GM19455 (cell line): ENCODE data around the gene HSD11B1L.

Experiments used
- ATAC-seq: cut with Tn5 transposase; IDR thresholded peaks from one replicate; pipeline ENCODE4 v1.9.1; 2021; ENCODE audit not compliant: unreplicated experiment

The HSD11B1L gene

GRCh38 chr19:5680437-5681368 is at the start of gene HSD11B1L, which contains the start of gene MICOS13:
HSD11B1L (plus strand) TSS chr19:5681027; CDS start chr19:5684833, 3,806 bp downstream.
MICOS13 (minus strand) TSS chr19:5680516; CDS start chr19:5680486, 30 bp downstream.
- ATAC-seq = peak; percentile 76

GRCh38 chr19:5631567-5632240 is 49.1 kb upstream of the HSD11B1L start:
- ATAC-seq = no peak

GRCh38 chr19:5632241-5632612 is 48.6 kb upstream of the HSD11B1L start:
- no peak for ATAC-seq

GRCh38 chr19:5632657-5633056 is 48.2 kb upstream of the HSD11B1L start:
- no peak for ATAC-seq

GRCh38 chr19:5635427-5635826 is 45.4 kb upstream of the HSD11B1L start:
- ATAC-seq = no peak

- no peak for ATAC-seq
Measured at GRCh38 chr19:5637971-5638370, 42.9 kb upstream of the HSD11B1L start.

- no peak for ATAC-seq
Measured at GRCh38 chr19:5641171-5641570, 39.7 kb upstream of the HSD11B1L start.

GRCh38 chr19:5642204-5642603 is 38.6 kb upstream of the HSD11B1L start:
- ATAC-seq = no peak

GRCh38 chr19:5643060-5643459 is 37.8 kb upstream of the HSD11B1L start:
- no peak for ATAC-seq

GRCh38 chr19:5644037-5644436 is 36.8 kb upstream of the HSD11B1L start:
- no peak for ATAC-seq

- ATAC-seq = no peak
Measured at GRCh38 chr19:5645409-5645808, 35.4 kb upstream of the HSD11B1L start.

- no peak for ATAC-seq
Measured at GRCh38 chr19:5646703-5647102, 34.1 kb upstream of the HSD11B1L start.

GRCh38 chr19:5648464-5648863 is 32.4 kb upstream of the HSD11B1L start:
- no peak for ATAC-seq

GRCh38 chr19:5651361-5651760 is 29.5 kb upstream of the HSD11B1L start:
- no peak for ATAC-seq

GRCh38 chr19:5652261-5652660 is 28.6 kb upstream of the HSD11B1L start:
- ATAC-seq = no peak

- ATAC-seq = no peak
Measured at GRCh38 chr19:5654931-5655330, 25.9 kb upstream of the HSD11B1L start.

- no peak for ATAC-seq
Measured at GRCh38 chr19:5655412-5655811, 25.4 kb upstream of the HSD11B1L start.

- ATAC-seq = no peak
Measured at GRCh38 chr19:5661483-5661882, 19.3 kb upstream of the HSD11B1L start.

- no peak for ATAC-seq
Measured at GRCh38 chr19:5663904-5664303, 16.9 kb upstream of the HSD11B1L start.

- ATAC-seq = no peak
Measured at GRCh38 chr19:5664515-5664914, 16.3 kb upstream of the HSD11B1L start.

- no peak for ATAC-seq
Measured at GRCh38 chr19:5665781-5666513, 14.9 kb upstream of the HSD11B1L start.
